IgD-negative memory B cell (primary cell): ENCODE results near the gene C11orf54. TPM values are rescaled to one million over a fixed set of nuclear protein-coding genes. Genes with fewer than 3 reads are reported as not detected.

Experiments
- H3K27ac Mint-ChIP-seq, 3 donors: one replicate each; pipeline ENCODE4 v1.8.0; 2020 to 2022; ENCODE audit warnings: mild to moderate bottlenecking in 3 of 3, mixed read lengths in 3 of 3, moderate library complexity in 1 of 3
- H3K27me3 Mint-ChIP-seq: one replicate; pipeline ENCODE4 v1.8.0; 2021; ENCODE audit warnings: mixed read lengths
- H3K36me3 Mint-ChIP-seq: one replicate; pipeline ENCODE4 v1.8.0; 2020; ENCODE audit warnings: mild to moderate bottlenecking, mixed read lengths
- H3K4me1 Mint-ChIP-seq, 3 donors: one replicate each; pipeline ENCODE4 v1.8.0; 2020 to 2022; ENCODE audit warnings: mixed read lengths in 3 of 3, mild to moderate bottlenecking in 1 of 3
- H3K4me3 Mint-ChIP-seq, 4 donors: one replicate each; pipeline ENCODE4 v1.8.0; 2020 to 2022; ENCODE audit warnings: mild to moderate bottlenecking in 4 of 4, mixed read lengths in 4 of 4, moderate library complexity in 3 of 4
- H3K9me3 Mint-ChIP-seq, 3 donors: one replicate each; pipeline ENCODE4 v1.8.0; 2020 to 2021; ENCODE audit warnings: mixed read lengths in 3 of 3, mild to moderate bottlenecking in 1 of 3
- polyA plus RNA-seq: library from polyadenylated mRNA; unstranded; fragments of 300-500 nt; fragmentation: Illumina TruSeq; gene quantifications from one replicate; pipeline ENCODE4 v1.2.3, GENCODE V29; 2021

Gene C11orf54
- 17.7 TPM for polyA plus RNA-seq

DNA sequence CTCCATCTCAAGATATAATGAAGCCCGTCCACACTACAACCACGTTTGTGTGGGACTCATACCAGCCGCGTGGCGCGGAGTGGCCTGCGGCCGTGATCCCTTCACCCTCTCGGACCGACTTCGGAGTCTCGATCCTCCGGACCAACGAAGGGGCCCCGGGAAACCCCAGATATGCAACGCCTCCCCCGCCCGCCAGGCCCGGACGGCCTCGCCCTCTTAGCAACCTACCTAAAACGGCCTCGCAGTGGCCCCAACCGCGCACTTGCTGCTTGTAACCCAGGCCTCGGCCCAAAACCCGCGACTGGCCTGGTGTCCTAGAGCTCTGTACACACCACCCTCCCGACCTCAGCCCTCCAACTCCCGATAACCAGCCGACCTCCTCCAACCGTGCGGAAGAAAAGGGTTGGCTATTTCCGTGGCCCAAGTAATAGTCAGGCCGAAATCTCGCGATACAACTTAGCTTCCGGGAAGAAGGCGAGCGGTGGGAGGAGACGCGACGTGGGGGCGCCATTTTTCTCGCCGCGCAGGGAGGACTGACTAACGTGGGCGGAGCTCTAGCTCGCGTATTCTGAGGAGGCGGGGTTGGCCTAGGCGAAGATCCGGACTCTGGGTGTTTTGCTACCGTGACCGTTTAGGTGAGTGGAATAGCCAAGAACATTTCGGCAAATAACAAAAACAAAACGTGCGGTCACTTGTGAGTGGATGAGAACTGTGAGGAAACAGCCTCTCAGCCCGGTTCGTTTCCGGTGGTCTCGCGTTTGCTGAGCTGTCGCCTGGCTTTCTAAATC lies at the start of gene C11orf54, which contains the start of gene TAF1D:
Gene C11orf54 (plus strand): TSS at position 579 of the 788 bp plus-strand sequence. CDS start 5,722 bp downstream, outside the sequence.
Gene TAF1D (minus strand): TSS at position 402 of the 788 bp plus-strand sequence. CDS start 2,191 bp downstream, outside the sequence.
- Mint-ChIP-seq H3K4me1 (peaks cover 40 to 50% (median 47%) of the 10 kb centered on the region in 3 donors), H3K9me3 (no peaks in the 10 kb centered on the region), H3K36me3 (peaks cover 8% of the 10 kb centered on the region), H3K27ac (peak within 1 kb of the TSS; percentile 96 to 100 (median 100)), H3K27me3 (peaks cover 2% of the 10 kb centered on the region), H3K4me3 (peak within 1 kb of the TSS; percentile 97 to 100 (median 100))

GRCh38 chr11:93694109-93694508 lies 47.4 kb upstream of the C11orf54 start:
- Mint-ChIP-seq H3K27me3 (no peaks in the 10 kb centered on the region), H3K27ac (no peak overlapping the region), H3K9me3 (no peaks in the 10 kb centered on the region), H3K4me3 (no peak overlapping the region), H3K4me1 (peaks cover 0 to 3% (median 3%) of the 10 kb centered on the region in 3 donors), H3K36me3 (peaks cover 20% of the 10 kb centered on the region)

GRCh38 chr11:93694557-93694956 lies 46.9 kb upstream of the C11orf54 start:
- Mint-ChIP-seq H3K27ac (peak overlapping the region in 1 of 3 donors; percentile 29), H3K36me3 (peaks cover 19% of the 10 kb centered on the region), H3K27me3 (no peaks in the 10 kb centered on the region), H3K9me3 (no peaks in the 10 kb centered on the region), H3K4me1 (peaks cover 0 to 2% (median 0%) of the 10 kb centered on the region in 3 donors), H3K4me3 (no peak overlapping the region)

DNA sequence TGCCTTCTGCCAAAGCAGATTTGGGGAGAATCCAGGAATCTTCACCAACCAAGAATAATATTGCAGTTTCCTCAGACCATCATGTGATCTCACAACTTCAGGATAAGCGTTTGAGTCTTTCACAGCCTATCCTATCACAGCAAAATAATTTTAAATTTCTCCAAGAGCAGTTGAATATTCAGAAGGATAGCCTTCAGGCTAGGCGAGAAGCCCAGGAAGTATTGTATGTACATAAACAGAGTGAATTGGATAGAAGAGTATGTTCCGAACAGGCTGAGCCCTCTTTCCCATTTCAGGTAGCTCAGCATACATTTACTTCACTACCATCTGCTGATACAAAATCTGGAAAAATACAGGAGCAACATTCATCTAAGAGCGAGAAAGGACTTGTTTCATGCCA lies 43.9 kb upstream of the C11orf54 start:
- Mint-ChIP-seq H3K9me3 (no peaks in the 10 kb centered on the region), H3K27me3 (no peaks in the 10 kb centered on the region), H3K27ac (no peak overlapping the region), H3K36me3 (peaks cover 14% of the 10 kb centered on the region), H3K4me1 (peaks cover 0 to 2% (median 0%) of the 10 kb centered on the region in 3 donors), H3K4me3 (no peak overlapping the region)

- H3K27me3 Mint-ChIP-seq, result no peaks in the 10 kb centered on the region
- no peak overlapping the region for H3K27ac Mint-ChIP-seq
- H3K4me1 Mint-ChIP-seq, result peaks cover 0 to 2% (median 0%) of the 10 kb centered on the region in 3 donors
- H3K36me3 Mint-ChIP-seq, result peaks cover 15% of the 10 kb centered on the region
- no peak overlapping the region for H3K4me3 Mint-ChIP-seq
- no peaks in the 10 kb centered on the region for H3K9me3 Mint-ChIP-seq
Observed at GRCh38 chr11:93700830-93701229, 40.6 kb upstream of the C11orf54 start.

GRCh38 chr11:93704237-93704636 lies 37.2 kb upstream of the C11orf54 start:
- Mint-ChIP-seq H3K9me3 (peaks cover 2 to 10% (median 3%) of the 10 kb centered on the region in 3 donors), H3K4me1 (peaks cover 0 to 4% (median 1%) of the 10 kb centered on the region in 3 donors), H3K4me3 (no peak overlapping the region), H3K27ac (no peak overlapping the region), H3K27me3 (no peaks in the 10 kb centered on the region), H3K36me3 (peaks cover 15% of the 10 kb centered on the region)

DNA sequence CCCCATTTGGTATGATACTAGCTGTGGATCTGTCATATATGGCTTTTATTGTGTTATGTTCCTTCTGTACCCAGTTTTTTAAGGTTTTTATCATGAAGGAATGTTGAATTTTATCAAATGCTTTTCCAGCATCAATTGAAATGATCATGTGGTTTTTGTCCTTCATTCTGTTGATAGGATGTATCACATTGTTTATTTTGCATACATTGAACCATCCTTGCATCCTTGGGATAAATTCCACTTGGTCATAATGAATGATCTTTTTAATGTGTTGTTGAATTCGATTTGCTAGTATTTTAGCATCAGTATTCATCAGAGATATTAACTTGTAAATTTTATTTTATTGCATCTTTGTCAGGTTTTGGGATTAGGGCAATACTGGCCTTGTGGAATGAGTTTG lies 31.2 kb upstream of the C11orf54 start:
- Mint-ChIP-seq H3K4me1 (peaks cover 0 to 6% (median 1%) of the 10 kb centered on the region in 3 donors), H3K27me3 (no peaks in the 10 kb centered on the region), H3K36me3 (peaks cover 42% of the 10 kb centered on the region), H3K9me3 (peaks cover 11 to 29% (median 12%) of the 10 kb centered on the region in 3 donors), H3K27ac (no peak overlapping the region), H3K4me3 (no peak overlapping the region)

DNA sequence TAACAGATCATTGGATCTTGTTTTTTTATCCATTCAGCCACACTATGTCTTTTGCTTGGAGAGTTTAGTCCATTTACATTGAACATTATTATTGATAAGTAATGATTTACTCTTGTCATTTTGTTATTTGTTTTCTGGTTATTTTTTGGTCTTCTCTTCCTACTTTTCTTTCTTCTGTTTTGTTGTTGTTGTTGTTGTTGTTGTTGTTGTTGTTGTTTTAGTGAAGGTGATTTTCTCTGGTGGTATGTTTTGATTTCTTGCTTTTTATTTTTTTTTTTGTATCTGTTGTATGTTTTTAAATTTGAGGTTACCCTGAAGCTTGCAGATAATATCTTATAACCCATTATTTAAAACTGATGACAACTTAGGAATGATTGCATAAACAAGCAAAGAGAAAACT lies 28.8 kb upstream of the C11orf54 start:
- no peaks in the 10 kb centered on the region for H3K27me3 Mint-ChIP-seq
- H3K27ac Mint-ChIP-seq, result peak overlapping the region in 2 of 3 donors; percentile 41 to 68
- H3K9me3 Mint-ChIP-seq, result peaks cover 12 to 32% (median 13%) of the 10 kb centered on the region in 3 donors
- H3K4me3 Mint-ChIP-seq, result no peak overlapping the region
- H3K36me3 Mint-ChIP-seq, result peaks cover 46% of the 10 kb centered on the region
- H3K4me1 Mint-ChIP-seq, result peaks cover 4 to 17% (median 6%) of the 10 kb centered on the region in 3 donors

DNA sequence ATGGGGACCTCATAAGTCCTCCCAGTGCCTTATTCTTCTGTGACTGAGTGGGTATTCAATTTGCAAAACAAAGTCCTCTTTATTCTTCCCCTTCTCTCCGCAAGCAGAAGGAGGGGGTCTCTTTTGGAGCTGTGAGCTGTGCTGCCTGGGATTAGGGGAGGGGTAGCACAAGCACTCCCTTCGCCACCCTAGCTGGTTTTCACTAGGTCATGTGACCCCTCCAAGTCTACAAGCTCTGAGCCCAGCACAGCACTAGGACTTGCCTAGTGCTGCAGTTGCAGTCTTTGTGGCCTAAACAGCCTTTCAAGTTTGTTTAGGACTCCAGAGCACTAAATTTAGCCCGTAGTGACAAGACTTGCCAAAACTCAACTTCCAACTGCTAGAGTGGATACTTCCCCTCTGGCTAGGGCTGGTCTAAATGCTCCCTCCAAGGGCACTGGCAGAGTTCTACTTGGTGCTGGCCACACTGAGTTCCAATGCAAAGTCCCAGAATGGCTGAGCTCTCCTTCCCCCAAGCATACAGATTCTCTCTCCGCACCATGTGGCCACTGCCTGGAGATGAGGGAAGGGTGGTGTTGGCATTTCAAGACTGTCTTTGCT lies 25.6 kb upstream of the C11orf54 start:
- peaks cover 3 to 7% (median 5%) of the 10 kb centered on the region in 3 donors for H3K9me3 Mint-ChIP-seq
- peaks cover 11 to 22% (median 11%) of the 10 kb centered on the region in 3 donors for H3K4me1 Mint-ChIP-seq
- H3K4me3 Mint-ChIP-seq, result peak overlapping the region in 1 of 4 donors; percentile 58
- peak overlapping the region; percentile 31 to 42 (median 40) for H3K27ac Mint-ChIP-seq
- H3K36me3 Mint-ChIP-seq, result peaks cover 24% of the 10 kb centered on the region
- no peaks in the 10 kb centered on the region for H3K27me3 Mint-ChIP-seq

GRCh38 chr11:93717501-93717900 lies 24.0 kb upstream of the C11orf54 start:
- Mint-ChIP-seq H3K27me3 (no peaks in the 10 kb centered on the region), H3K27ac (peak overlapping the region; percentile 79 to 94 (median 91)), H3K4me3 (peak overlapping the region in 2 of 4 donors; percentile 13 to 85), H3K36me3 (peaks cover 25% of the 10 kb centered on the region), H3K9me3 (peaks cover 0 to 4% (median 3%) of the 10 kb centered on the region in 3 donors), H3K4me1 (peaks cover 11 to 22% (median 11%) of the 10 kb centered on the region in 3 donors)

- Mint-ChIP-seq H3K36me3 (peaks cover 23% of the 10 kb centered on the region), H3K27ac (peak overlapping the region; percentile 79 to 94 (median 91)), H3K4me3 (peak overlapping the region; percentile 13 to 85 (median 36)), H3K27me3 (no peaks in the 10 kb centered on the region), H3K4me1 (peaks cover 11 to 22% (median 11%) of the 10 kb centered on the region in 3 donors), H3K9me3 (peaks cover 0 to 3% (median 1%) of the 10 kb centered on the region in 3 donors)
Observed at GRCh38 chr11:93718057-93718563, 23.4 kb upstream of the C11orf54 start.

DNA sequence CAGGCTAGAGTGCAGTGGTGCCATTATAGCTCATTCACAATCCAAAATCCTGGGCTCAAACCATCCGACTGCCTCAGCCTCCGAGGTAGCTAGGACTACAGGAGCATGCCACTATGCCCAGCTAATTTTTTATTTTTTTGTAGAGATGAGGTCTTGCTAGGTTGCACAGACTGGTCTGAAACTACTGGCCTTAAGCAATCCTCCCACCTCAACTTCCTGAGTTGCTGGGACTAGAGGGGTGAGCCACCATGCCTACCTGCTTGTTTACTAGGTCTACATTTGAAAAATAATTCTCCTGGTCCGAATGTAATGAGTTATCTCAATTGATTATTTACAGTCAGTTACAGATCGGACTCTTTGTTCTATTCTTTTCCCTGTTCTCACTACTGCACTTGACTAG lies 22.2 kb upstream of the C11orf54 start:
- Mint-ChIP-seq H3K9me3 (peaks cover 0 to 3% (median 1%) of the 10 kb centered on the region in 3 donors), H3K4me3 (peak overlapping the region in 1 of 4 donors; percentile 13), H3K27ac (peak overlapping the region in 1 of 3 donors; percentile 43), H3K36me3 (peaks cover 17% of the 10 kb centered on the region), H3K27me3 (no peaks in the 10 kb centered on the region), H3K4me1 (peaks cover 11 to 20% (median 11%) of the 10 kb centered on the region in 3 donors)

GRCh38 chr11:93720522-93720921 lies 20.9 kb upstream of the C11orf54 start:
- H3K4me1 Mint-ChIP-seq, result peaks cover 11 to 20% (median 11%) of the 10 kb centered on the region in 3 donors
- H3K4me3 Mint-ChIP-seq, result peak overlapping the region in 1 of 4 donors; percentile 58
- peaks cover 12% of the 10 kb centered on the region for H3K36me3 Mint-ChIP-seq
- H3K27me3 Mint-ChIP-seq, result no peaks in the 10 kb centered on the region
- peaks cover 0 to 3% (median 0%) of the 10 kb centered on the region in 3 donors for H3K9me3 Mint-ChIP-seq
- H3K27ac Mint-ChIP-seq, result peak overlapping the region in 1 of 3 donors; percentile 57

- peaks cover 9% of the 10 kb centered on the region for H3K36me3 Mint-ChIP-seq
- no peaks in the 10 kb centered on the region for H3K27me3 Mint-ChIP-seq
- H3K27ac Mint-ChIP-seq, result no peak overlapping the region
- no peak overlapping the region for H3K4me3 Mint-ChIP-seq
- H3K4me1 Mint-ChIP-seq, result peaks cover 4 to 8% (median 5%) of the 10 kb centered on the region in 3 donors
- no peaks in the 10 kb centered on the region for H3K9me3 Mint-ChIP-seq
Observed at GRCh38 chr11:93724089-93724488, 17.4 kb upstream of the C11orf54 start.
